Measurements from ENCODE around the gene RGS11. TPM values are rescaled to one million over a fixed set of nuclear protein-coding genes. Genes with fewer than 3 reads are reported as not detected.
A peak's percentile ranks its signal among the peaks of the same experiment; 100 is the strongest.

The RGS11 gene
- total and polyA plus RNA-seq, 12 donors, result 0.83 to 98.6 (median 6.1) TPM

DNA sequence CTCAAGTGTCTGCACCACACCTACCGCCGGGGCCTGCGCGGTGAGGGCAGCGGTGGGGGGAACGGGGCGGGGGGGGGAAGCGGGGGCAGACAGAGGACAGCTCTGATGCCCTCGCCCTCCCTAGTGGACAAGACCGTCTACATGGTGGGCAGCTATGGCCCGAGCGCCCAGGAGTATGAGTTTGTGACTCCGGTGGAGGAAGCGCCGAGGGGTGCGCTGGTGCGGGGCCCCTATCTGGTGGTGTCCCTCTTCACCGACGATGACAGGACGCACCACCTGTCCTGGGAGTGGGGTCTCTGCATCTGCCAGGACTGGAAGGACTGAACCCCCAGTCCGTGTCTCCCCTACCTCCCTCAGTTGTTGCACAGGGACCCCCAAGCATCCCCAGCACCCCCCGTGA lies 6.7 kb upstream of the RGS11 start:
- TF ChIP-seq, protein P1, sequence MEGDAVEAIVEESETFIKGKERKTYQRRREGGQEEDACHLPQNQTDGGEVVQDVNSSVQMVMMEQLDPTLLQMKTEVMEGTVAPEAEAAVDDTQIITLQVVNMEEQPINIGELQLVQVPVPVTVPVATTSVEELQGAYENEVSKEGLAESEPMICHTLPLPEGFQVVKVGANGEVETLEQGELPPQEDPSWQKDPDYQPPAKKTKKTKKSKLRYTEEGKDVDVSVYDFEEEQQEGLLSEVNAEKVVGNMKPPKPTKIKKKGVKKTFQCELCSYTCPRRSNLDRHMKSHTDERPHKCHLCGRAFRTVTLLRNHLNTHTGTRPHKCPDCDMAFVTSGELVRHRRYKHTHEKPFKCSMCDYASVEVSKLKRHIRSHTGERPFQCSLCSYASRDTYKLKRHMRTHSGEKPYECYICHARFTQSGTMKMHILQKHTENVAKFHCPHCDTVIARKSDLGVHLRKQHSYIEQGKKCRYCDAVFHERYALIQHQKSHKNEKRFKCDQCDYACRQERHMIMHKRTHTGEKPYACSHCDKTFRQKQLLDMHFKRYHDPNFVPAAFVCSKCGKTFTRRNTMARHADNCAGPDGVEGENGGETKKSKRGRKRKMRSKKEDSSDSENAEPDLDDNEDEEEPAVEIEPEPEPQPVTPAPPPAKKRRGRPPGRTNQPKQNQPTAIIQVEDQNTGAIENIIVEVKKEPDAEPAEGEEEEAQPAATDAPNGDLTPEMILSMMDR (IDR thresholded peaks at IDR 0.05), result no peak
- no peak for TF ChIP-seq POLR2A (IDR thresholded peaks at IDR 0.05)
- 90 to 96% (median 91%) methylated on average over 9 to 22 of the region's 22 CpGs for WGBS, 4 donors
- Histone ChIP-seq H3K9me3 (replicated peaks in 1 of 3) (no peaks in the 10 kb centered on the region), H3K36me3 (replicated peaks in 1 of 2) (peaks cover 0 to 1% of the 10 kb centered on the region in 2 donors), H3K4me1 (replicated peaks in 1 of 2) (peaks cover 0 to 5% of the 10 kb centered on the region in 2 donors), H3K27me3 (peaks cover 14% of the 10 kb centered on the region), H3K27ac (no peak overlapping the region), H3K4me3 (no peak overlapping the region)
- no peak for DNase-seq
- intact Hi-C loops (cut with DNase I), result no loop called here

DNA sequence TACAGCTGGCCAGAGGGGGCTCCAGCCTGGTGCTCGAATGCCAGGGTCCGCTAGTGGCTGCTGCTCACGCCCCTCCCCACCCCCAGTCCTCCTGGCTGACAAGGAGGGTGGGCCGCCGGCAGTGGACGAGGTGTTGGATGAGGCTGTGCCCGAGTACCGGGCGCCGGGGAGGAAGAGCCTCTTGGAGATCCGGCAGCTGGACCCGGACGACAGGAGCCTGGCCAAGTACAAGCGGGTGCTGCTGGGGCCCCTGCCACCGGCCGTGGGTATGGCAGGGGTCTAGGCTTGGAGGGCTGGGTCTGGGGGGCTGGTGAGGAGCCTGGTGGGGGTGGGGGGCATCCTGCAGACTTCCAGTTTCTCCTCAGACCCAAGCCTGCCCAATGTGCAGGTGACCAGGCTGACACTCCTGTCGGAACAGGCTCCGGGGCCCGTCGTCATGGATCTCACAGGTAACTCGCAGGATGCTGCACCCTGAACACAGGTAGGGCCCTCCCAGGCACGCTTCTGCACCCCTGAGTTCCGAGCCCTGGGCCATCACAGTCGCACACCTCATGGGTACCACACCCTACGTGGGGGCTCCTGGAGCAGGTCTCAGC lies 6.0 kb upstream of the RGS11 start:
- intact Hi-C loops (cut with DNase I), result no loop called here
- Histone ChIP-seq H3K9me3 (replicated peaks in 1 of 3) (no peaks in the 10 kb centered on the region), H3K4me3 (no peak overlapping the region), H3K27ac (no peak overlapping the region), H3K36me3 (replicated peaks in 1 of 2) (no peaks in the 10 kb centered on the region), H3K4me1 (replicated peaks in 1 of 2) (peaks cover 0 to 5% of the 10 kb centered on the region in 2 donors), H3K27me3 (peaks cover 14% of the 10 kb centered on the region)
- TF ChIP-seq, protein P1 (IDR thresholded peaks at IDR 0.05), result no peak
- TF ChIP-seq POLR2A (IDR thresholded peaks at IDR 0.05), result no peak
- WGBS, 4 donors, result 55 to 64% (median 58%) methylated on average over 6 to 25 of the region's 25 CpGs
- DNase-seq, result no peak

GRCh38 chr16:280991-281659 lies 5.4 kb upstream of the RGS11 start:
- no peaks in the 10 kb centered on the region for H3K9me3 ChIP-seq (replicated peaks in 1 of 3)
- TF ChIP-seq POLR2A (IDR thresholded peaks at IDR 0.05), result no peak
- TF ChIP-seq, protein P1 (IDR thresholded peaks at IDR 0.05), result no peak
- intact Hi-C loops (cut with DNase I), result no loop called here
- peaks cover 14% of the 10 kb centered on the region for H3K27me3 ChIP-seq
- H3K4me3 ChIP-seq, result peak overlapping the region in 1 of 4 donors; percentile 42
- 33 to 66% (median 49%) methylated on average over 10 to 27 of the region's 27 CpGs for WGBS, 4 donors
- H3K4me1 ChIP-seq (replicated peaks in 1 of 2), result peaks cover 0 to 5% of the 10 kb centered on the region in 2 donors
- no peaks in the 10 kb centered on the region for H3K36me3 ChIP-seq (replicated peaks in 1 of 2)
- DNase-seq, result no peak
- no peak overlapping the region for H3K27ac ChIP-seq

DNA sequence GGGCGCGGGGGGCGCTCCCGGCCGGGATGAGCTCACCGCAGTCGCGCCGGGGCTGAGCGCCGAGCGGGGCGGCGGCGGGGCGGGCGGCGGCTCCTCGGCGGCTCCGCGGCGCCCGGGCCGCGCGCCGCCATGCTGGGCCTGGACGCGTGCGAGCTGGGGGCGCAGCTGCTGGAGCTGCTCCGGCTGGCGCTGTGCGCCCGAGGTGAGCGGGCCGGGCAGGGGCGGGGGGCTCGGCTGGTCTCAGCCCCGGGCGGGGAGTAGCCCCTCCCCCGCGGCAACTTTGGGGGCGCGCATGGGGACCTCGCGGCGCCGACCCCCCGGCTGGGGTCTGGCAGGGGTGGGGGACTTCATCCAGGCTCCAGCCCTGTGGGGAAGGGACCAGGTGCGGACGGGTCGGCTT lies 4.8 kb upstream of the RGS11 start, which contains the start of gene ARHGDIG:
Gene ARHGDIG (plus strand): TSS at position 40 of the 400 bp plus-strand sequence. CDS start 90 bp downstream, at position 130.
- H3K9me3 ChIP-seq (replicated peaks in 1 of 3), result no peaks in the 10 kb centered on the region
- WGBS, 4 donors, result 1 to 2% methylated on average over 48 to 54 of the region's 54 CpGs; no CpG with 5 or more reads in 2 of the 4 donors
- H3K4me1 ChIP-seq (replicated peaks in 1 of 2), result peaks cover 0 to 5% of the 10 kb centered on the region in 2 donors
- no peaks in the 10 kb centered on the region for H3K36me3 ChIP-seq (replicated peaks in 1 of 2)
- intact Hi-C loops (cut with DNase I), result no loop called here
- H3K4me3 ChIP-seq, result peak within 1 kb of the TSS in 1 of 4 donors; percentile 42
- no peak for DNase-seq
- TF ChIP-seq, protein P1 (IDR thresholded peaks at IDR 0.05), result no peak
- no peak for TF ChIP-seq POLR2A (IDR thresholded peaks at IDR 0.05)
- H3K27me3 ChIP-seq, result peaks cover 14% of the 10 kb centered on the region
- no peak within 1 kb of the TSS for H3K27ac ChIP-seq
